ENCODE data around the gene PRAC1.

The PRAC1 gene

GRCh38 chr17:48722201-48722907, at the start of gene PRAC1:
Gene PRAC1, minus strand, starts transcription at chr17:48722518. Its CDS starts 126 bp downstream, at chr17:48722392.
- DNase-seq (ENCODE audit: low read depth): no peak

- no peak for DNase-seq (ENCODE audit: low read depth)
These were observed 48.6 kb upstream of the PRAC1 start for GRCh38 chr17:48770954-48771353.

- no peak for DNase-seq (ENCODE audit: low read depth)
These were observed 46.8 kb upstream of the PRAC1 start for GRCh38 chr17:48769009-48769675.

GRCh38 chr17:48767263-48767774, 45.0 kb upstream of the PRAC1 start:
- no peak for DNase-seq (ENCODE audit: low read depth)

GRCh38 chr17:48761114-48761513, 38.8 kb upstream of the PRAC1 start:
- no peak for DNase-seq (ENCODE audit: low read depth)

GRCh38 chr17:48760411-48760810, 38.1 kb upstream of the PRAC1 start:
- DNase-seq (ENCODE audit: low read depth): no peak

GRCh38 chr17:48759288-48759687, 37.0 kb upstream of the PRAC1 start:
- no peak for DNase-seq (ENCODE audit: low read depth)

- no peak for DNase-seq (ENCODE audit: low read depth)
These were observed 35.2 kb upstream of the PRAC1 start for GRCh38 chr17:48757524-48757961.

GRCh38 chr17:48756830-48757251, 34.5 kb upstream of the PRAC1 start:
- no peak for DNase-seq (ENCODE audit: low read depth)

GRCh38 chr17:48755356-48755755, 33.0 kb upstream of the PRAC1 start:
- DNase-seq (ENCODE audit: low read depth): no peak

GRCh38 chr17:48754500-48755261, 32.4 kb upstream of the PRAC1 start:
- no peak for DNase-seq (ENCODE audit: low read depth)

- no peak for DNase-seq (ENCODE audit: low read depth)
These were observed 31.6 kb upstream of the PRAC1 start for GRCh38 chr17:48753794-48754499.

GRCh38 chr17:48752399-48753288, 30.3 kb upstream of the PRAC1 start:
- DNase-seq (ENCODE audit: low read depth): no peak

GRCh38 chr17:48751733-48752398, 29.5 kb upstream of the PRAC1 start:
- DNase-seq (ENCODE audit: low read depth): no peak

GRCh38 chr17:48751172-48751571, 28.9 kb upstream of the PRAC1 start:
- DNase-seq (ENCODE audit: low read depth): no peak

GRCh38 chr17:48749621-48750553, 27.6 kb upstream of the PRAC1 start:
- DNase-seq (ENCODE audit: low read depth): no peak

- no peak for DNase-seq (ENCODE audit: low read depth)
These were observed 26.6 kb upstream of the PRAC1 start for GRCh38 chr17:48748718-48749566.

All from stimulated activated CD4-positive, alpha-beta T cell treated with anti-CD3 and anti-CD28 coated beads, Interleukin-2, amount 100 ng/mL, for 4 hours (primary cell).